Stomach (tissue), 9 donors: ENCODE measurements around the gene PPP1CA. TPM values are rescaled to one million over a fixed set of nuclear protein-coding genes. Genes with fewer than 3 reads are reported as not detected.

Experiments
- DNase-seq, 2 donors: peaks; one replicate each; pipeline versions ENCODE4 v3.0.0 to v3.0.0-alpha.2; 2013 to 2019
- H3K27ac ChIP-seq, 5 donors: fragments of 200-600 bp in 4 of 5; sonication (generic) in 4 of 5; one replicate each; pipeline ENCODE4 v1.5.1; 2013 to 2019; ENCODE audit warnings: mild to moderate bottlenecking in 1 of 5, moderate library complexity in 1 of 5
- H3K27me3 ChIP-seq, 3 donors: fragments of 200-600 bp; sonication (generic); one replicate each; pipeline ENCODE4 v1.5.1; 2017 to 2019; ENCODE audit warnings: mixed run types in 1 of 3
- H3K36me3 ChIP-seq, 4 donors: fragments of 200-600 bp; sonication (generic); 1 replicate in 3 of 4; 2 replicates in 1 of 4; pipeline ENCODE4 v1.5.1; 2016 to 2019
- H3K4me1 ChIP-seq, 4 donors: fragments of 200-600 bp; sonication (generic); one replicate each; pipeline ENCODE4 v1.5.1; 2016 to 2019
- H3K4me3 ChIP-seq, 4 donors: fragments of 200-600 bp; sonication (generic) in 3 of 4; one replicate each; pipeline ENCODE4 v1.5.1; 2016 to 2019; ENCODE audit warnings: mild to moderate bottlenecking in 1 of 4
- H3K9me3 ChIP-seq, 4 donors: fragments of 200-600 bp; sonication (generic); one replicate each; pipeline ENCODE4 v1.5.1; 2016 to 2019
- EP300 ChIP-seq: sonication (generic); formaldehyde crosslinking; IDR thresholded peaks from one replicate; pipeline ENCODE4 v1.6.1; 2017; ENCODE audit warnings: antibody characterized with exemption
- POLR2A ChIP-seq, 4 donors: fragments of 450-650 bp; IDR thresholded peaks; one replicate each; pipeline ENCODE4 v1.6.1; 2016; ENCODE audit warnings: antibody characterized with exemption in 4 of 4, control low read depth in 2 of 4, mild to moderate bottlenecking in 1 of 4, moderate library complexity in 1 of 4
- POLR2AphosphoS5 ChIP-seq, 3 donors: sonication (generic); formaldehyde crosslinking; IDR thresholded peaks; one replicate each; pipeline ENCODE4 v1.6.1; 2016; ENCODE audit warnings: antibody characterized with exemption in 3 of 3
- WGBS, 5 donors: extraction: QIAGEN DNeasy Blood & Tissue Kit in 3 of 5; methylation state at CpG; one replicate each; pipeline versions ENCODE4 v1.1.5 to v1.1.7; 2013 to 2018; 5-methylcytosine and 5-hydroxymethylcytosine counted together
- intact Hi-C: fragments of 100-400 bp; cut with DNase I; formaldehyde crosslinking; loops from one replicate; pipeline ENCODE4 v1.15.1; 2023; ENCODE audit warnings: low total_unique reads
- polyA plus RNA-seq, 3 donors: library from polyadenylated mRNA; stranded (reverse); fragments of 200-250 nt; gene quantifications; one replicate each; pipeline ENCODE4 v1.2.3, GENCODE V29; 2013
- small RNA-seq, 4 donors: library from RNA; depleted of rRNA; stranded (forward); fragments of <200 nt; gene quantifications; one replicate each; pipeline ENCODE3, GENCODE V24; 2016
- total RNA-seq, 5 donors: library from RNA; depleted of rRNA; stranded (reverse); fragments of >200 nt; gene quantifications; one replicate each; pipeline versions ENCODE4 v1.1.0 to v1.2.3, GENCODE V29; 2014 to 2016
- TF ChIP-seq, protein P1 (sequence below), 7 experiments: fragments of 450-650 bp in 4 of 7; fragments of 200-600 bp in 3 of 7; sonication (generic) in 3 of 7; IDR thresholded peaks; one replicate each; pipeline ENCODE4 v1.5.1; 2016 to 2019; ENCODE audit warnings: antibody characterized with exemption in 7 of 7, control low read depth in 2 of 7, mild to moderate bottlenecking in 1 of 7
- donor health status: healthy with polysubstance abuse.
- donor health status: Bipolar disorder and iron deficiency.
- donor health status: healthy.

Gene PPP1CA
- total and polyA plus RNA-seq, 8 donors = 28.6 to 229 (median 107) TPM

DNA sequence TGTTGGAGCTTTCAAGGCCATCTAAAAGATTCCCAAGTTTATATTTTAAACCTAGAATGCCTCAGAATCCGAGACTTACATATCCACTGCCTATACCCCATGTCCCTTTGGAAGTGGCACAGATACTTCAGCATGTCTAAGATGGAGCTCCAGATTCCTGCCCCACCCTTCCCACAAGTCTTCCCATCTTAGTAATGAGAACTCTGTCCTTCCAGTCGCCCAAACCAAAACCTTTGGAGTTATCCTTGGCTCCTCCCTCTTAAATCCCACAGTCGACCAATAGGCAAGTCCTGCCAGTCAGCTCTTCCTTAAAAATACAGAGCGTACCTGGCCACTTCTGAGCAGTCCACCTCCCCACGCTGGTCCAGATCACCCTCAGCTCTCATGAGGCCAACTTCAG is 52.6 kb downstream of the PPP1CA start:
- peak overlapping the region in 2 of 5 donors; percentile 17 to 25 for H3K27ac ChIP-seq
- 67 to 73% (median 71%) methylated on average over 5 of the region's 5 CpGs for WGBS, 5 donors
- no peaks in the 10 kb centered on the region for H3K9me3 ChIP-seq
- H3K27me3 ChIP-seq = no peaks in the 10 kb centered on the region
- DNase-seq = no peak
- TF ChIP-seq POLR2A (IDR thresholded peaks at IDR 0.05) (no peak), EP300 (no peak), POLR2AphosphoS5 (IDR thresholded peaks at IDR 0.05) (no peak)
- TF ChIP-seq, protein P1, sequence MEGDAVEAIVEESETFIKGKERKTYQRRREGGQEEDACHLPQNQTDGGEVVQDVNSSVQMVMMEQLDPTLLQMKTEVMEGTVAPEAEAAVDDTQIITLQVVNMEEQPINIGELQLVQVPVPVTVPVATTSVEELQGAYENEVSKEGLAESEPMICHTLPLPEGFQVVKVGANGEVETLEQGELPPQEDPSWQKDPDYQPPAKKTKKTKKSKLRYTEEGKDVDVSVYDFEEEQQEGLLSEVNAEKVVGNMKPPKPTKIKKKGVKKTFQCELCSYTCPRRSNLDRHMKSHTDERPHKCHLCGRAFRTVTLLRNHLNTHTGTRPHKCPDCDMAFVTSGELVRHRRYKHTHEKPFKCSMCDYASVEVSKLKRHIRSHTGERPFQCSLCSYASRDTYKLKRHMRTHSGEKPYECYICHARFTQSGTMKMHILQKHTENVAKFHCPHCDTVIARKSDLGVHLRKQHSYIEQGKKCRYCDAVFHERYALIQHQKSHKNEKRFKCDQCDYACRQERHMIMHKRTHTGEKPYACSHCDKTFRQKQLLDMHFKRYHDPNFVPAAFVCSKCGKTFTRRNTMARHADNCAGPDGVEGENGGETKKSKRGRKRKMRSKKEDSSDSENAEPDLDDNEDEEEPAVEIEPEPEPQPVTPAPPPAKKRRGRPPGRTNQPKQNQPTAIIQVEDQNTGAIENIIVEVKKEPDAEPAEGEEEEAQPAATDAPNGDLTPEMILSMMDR (IDR thresholded peaks at IDR 0.05) = no peak
- H3K4me3 ChIP-seq = no peak overlapping the region
- H3K4me1 ChIP-seq = peaks cover 37 to 78% (median 60%) of the 10 kb centered on the region in 4 donors
- H3K36me3 ChIP-seq = peaks cover 0 to 7% (median 0%) of the 10 kb centered on the region in 4 donors
- intact Hi-C loops = loop anchor here (5.0 kb wide), 1 partner anchor 33 kb away; no protein-coding TSS in a partner anchor

Small RNA genes within 50 kb of the gene (small RNA-seq; reads per million reads assigned to genes)
- gene RN7SKP239 (0 reads per million in 4 donors), gene RNU6-1238P (0 reads per million in 4 donors)

Other genes with a start within 250 kb of the PPP1CA start
- gene GRK2, start 135.4 kb downstream of the PPP1CA start, total RNA-seq = 100 to 1,000 TPM in 4 of 5 donors, 10 to 100 TPM in 1; 53.8 to 266 (median 131) TPM
- gene GRK2, start 135.4 kb downstream of the PPP1CA start, polyA plus RNA-seq = 10 to 100 TPM; 44.0 to 59.4 (median 46.5) TPM
- 10 to 100 TPM; 24.6 to 96.4 (median 42.6) TPM for gene ANKRD13D, start 112.6 kb downstream of the PPP1CA start, total RNA-seq
- gene ANKRD13D, start 112.6 kb downstream of the PPP1CA start, polyA plus RNA-seq = 10 to 100 TPM; 18.5 to 61.3 (median 30.9) TPM
- 100 to 1,000 TPM in 3 of 5 donors, 10 to 100 TPM in 2; 23.5 to 217 (median 103) TPM for gene SSH3, start 98.3 kb downstream of the PPP1CA start, total RNA-seq
- gene SSH3, start 98.3 kb downstream of the PPP1CA start, polyA plus RNA-seq = 10 to 100 TPM; 18.8 to 34.3 (median 22.6) TPM
- 100 to 1,000 TPM in 1 of 5 donors, 10 to 100 TPM in 4; 13.8 to 117 (median 54.8) TPM for gene POLD4, start 48.3 kb downstream of the PPP1CA start, total RNA-seq
- 100 to 1,000 TPM; 129 to 316 (median 153) TPM for gene POLD4, start 48.3 kb downstream of the PPP1CA start, polyA plus RNA-seq
- 10 to 100 TPM in 3 of 5 donors, 1 to 10 TPM in 1, not detected in 1; 2.6 to 69.2 (median 17.8) TPM for gene CLCF1, start 28.3 kb downstream of the PPP1CA start, total RNA-seq
- 1 to 10 TPM; 2.7 to 5.4 (median 3.2) TPM for gene CLCF1, start 28.3 kb downstream of the PPP1CA start, polyA plus RNA-seq
- 10 to 100 TPM in 4 of 5 donors, 1 to 10 TPM in 1; 7.0 to 88.9 (median 29.5) TPM for gene RAD9A, start 9.9 kb downstream of the PPP1CA start, total RNA-seq
- gene RAD9A, start 9.9 kb downstream of the PPP1CA start, polyA plus RNA-seq = 10 to 100 TPM; 11.8 to 30.3 (median 17.0) TPM
- 10 to 100 TPM in 1 of 5 donors, 1 to 10 TPM in 3, under 1 TPM in 1; 0.29 to 12.0 (median 3.5) TPM for gene TBC1D10C, start 2.2 kb upstream of the PPP1CA start, total RNA-seq
- 1 to 10 TPM; 2.8 to 6.1 (median 5.5) TPM for gene TBC1D10C, start 2.2 kb upstream of the PPP1CA start, polyA plus RNA-seq
- gene CARNS1, start 13.8 kb upstream of the PPP1CA start, total RNA-seq = 10 to 100 TPM in 3 of 5 donors, 1 to 10 TPM in 1, under 1 TPM in 1; 0.29 to 33.3 (median 15.4) TPM
- gene CARNS1, start 13.8 kb upstream of the PPP1CA start, polyA plus RNA-seq = 1 to 10 TPM in 2 of 3 donors, under 1 TPM in 1; 0.88 to 3.4 (median 2.4) TPM
- gene RPS6KB2, start 26.6 kb upstream of the PPP1CA start, total RNA-seq = 100 to 1,000 TPM in 2 of 5 donors, 10 to 100 TPM in 3; 29.7 to 434 (median 82.3) TPM
- 10 to 100 TPM; 49.3 to 74.1 (median 68.9) TPM for gene RPS6KB2, start 26.6 kb upstream of the PPP1CA start, polyA plus RNA-seq
- gene PTPRCAP, start 35.8 kb upstream of the PPP1CA start, total RNA-seq = 10 to 100 TPM in 1 of 5 donors, 1 to 10 TPM in 2, not detected in 2; 1.7 to 15.2 (median 3.5) TPM
- gene PTPRCAP, start 35.8 kb upstream of the PPP1CA start, polyA plus RNA-seq = 10 to 100 TPM in 2 of 3 donors, 1 to 10 TPM in 1; 4.5 to 25.3 (median 20.2) TPM
- 100 to 1,000 TPM in 2 of 5 donors, 10 to 100 TPM in 3; 48.3 to 160 (median 82.2) TPM for gene CORO1B, start 41.6 kb upstream of the PPP1CA start, total RNA-seq
- gene CORO1B, start 41.6 kb upstream of the PPP1CA start, polyA plus RNA-seq = 100 to 1,000 TPM in 2 of 3 donors, 10 to 100 TPM in 1; 84.4 to 125 (median 104) TPM
- not detected for gene GPR152, start 50.9 kb upstream of the PPP1CA start, total RNA-seq
- not detected for gene GPR152, start 50.9 kb upstream of the PPP1CA start, polyA plus RNA-seq
- under 1 TPM in 3 of 5 donors, not detected in 2; 0.43 to 0.73 (median 0.45) TPM for gene CABP4, start 53.5 kb upstream of the PPP1CA start, total RNA-seq
- 1 to 10 TPM in 2 of 3 donors, under 1 TPM in 1; 0.50 to 1.7 (median 1.7) TPM for gene CABP4, start 53.5 kb upstream of the PPP1CA start, polyA plus RNA-seq
- 100 to 1,000 TPM in 3 of 5 donors, 10 to 100 TPM in 2; 57.6 to 392 (median 174) TPM for gene TMEM134, start 67.4 kb upstream of the PPP1CA start, total RNA-seq
- gene TMEM134, start 67.4 kb upstream of the PPP1CA start, polyA plus RNA-seq = 100 to 1,000 TPM; 118 to 130 (median 126) TPM
- gene AIP, start 81.2 kb upstream of the PPP1CA start, total RNA-seq = 100 to 1,000 TPM in 1 of 5 donors, 10 to 100 TPM in 4; 36.4 to 140 (median 60.7) TPM
- gene AIP, start 81.2 kb upstream of the PPP1CA start, polyA plus RNA-seq = 10 to 100 TPM; 75.5 to 86.6 (median 84.2) TPM
- 100 to 1,000 TPM in 1 of 5 donors, 10 to 100 TPM in 4; 12.3 to 133 (median 42.4) TPM for gene PITPNM1, start 103.5 kb upstream of the PPP1CA start, total RNA-seq
- 10 to 100 TPM; 15.9 to 18.9 (median 17.3) TPM for gene PITPNM1, start 103.5 kb upstream of the PPP1CA start, polyA plus RNA-seq
- 10 to 100 TPM in 4 of 5 donors, 1 to 10 TPM in 1; 8.3 to 68.3 (median 52.7) TPM for gene CDK2AP2, start 106.3 kb upstream of the PPP1CA start, total RNA-seq
- 10 to 100 TPM; 60.9 to 95.9 (median 74.7) TPM for gene CDK2AP2, start 106.3 kb upstream of the PPP1CA start, polyA plus RNA-seq
- not detected for gene CABP2, start 121.6 kb upstream of the PPP1CA start, total RNA-seq
- gene CABP2, start 121.6 kb upstream of the PPP1CA start, polyA plus RNA-seq = not detected
- 100 to 1,000 TPM; 393 to 726 (median 523) TPM for gene GSTP1, start 182.0 kb upstream of the PPP1CA start, total RNA-seq
- gene GSTP1, start 182.0 kb upstream of the PPP1CA start, polyA plus RNA-seq = 1,000 to 10,000 TPM in 2 of 3 donors, 100 to 1,000 TPM in 1; 670 to 2,840 (median 1,703) TPM
- 100 to 1,000 TPM; 186 to 806 (median 497) TPM for gene NDUFV1, start 205.1 kb upstream of the PPP1CA start, total RNA-seq
- 100 to 1,000 TPM; 148 to 193 (median 181) TPM for gene NDUFV1, start 205.1 kb upstream of the PPP1CA start, polyA plus RNA-seq
- gene NUDT8, start 228.1 kb upstream of the PPP1CA start, total RNA-seq = 100 to 1,000 TPM in 1 of 5 donors, 1 to 10 TPM in 2, not detected in 2; 4.6 to 333 (median 8.8) TPM
- 10 to 100 TPM; 15.0 to 41.0 (median 19.5) TPM for gene NUDT8, start 228.1 kb upstream of the PPP1CA start, polyA plus RNA-seq
- not detected for gene TBX10, start 237.9 kb upstream of the PPP1CA start, total RNA-seq
- not detected for gene TBX10, start 237.9 kb upstream of the PPP1CA start, polyA plus RNA-seq
- 10 to 100 TPM in 1 of 5 donors, 1 to 10 TPM in 2, under 1 TPM in 1, not detected in 1; 0.45 to 17.1 (median 1.1) TPM for gene ACY3, start 248.9 kb upstream of the PPP1CA start, total RNA-seq
- gene ACY3, start 248.9 kb upstream of the PPP1CA start, polyA plus RNA-seq = 1 to 10 TPM; 7.5 to 9.1 (median 8.7) TPM